WTC11 (cell line): ENCODE measurements around the gene C2orf76. TPM values are rescaled to one million over a fixed set of nuclear protein-coding genes. Genes with fewer than 3 reads are reported as not detected.

ENCODE experiments used
- ATF2 ChIP-seq: sonication (generic); formaldehyde crosslinking; IDR thresholded peaks from 2 replicates; pipeline ENCODE4 v1.8.1; 2022; ENCODE audit warnings: low read depth, missing genetic modification reagents, borderline replicate concordance
- ATF6 ChIP-seq: sonication (generic); formaldehyde crosslinking; IDR thresholded peaks from 2 replicates; pipeline ENCODE4 v1.8.1; 2023; ENCODE audit warnings: mild to moderate bottlenecking, missing genetic modification reagents
- CBFB ChIP-seq: sonication (generic); formaldehyde crosslinking; IDR thresholded peaks from 2 replicates; pipeline ENCODE4 v1.8.1; 2022; ENCODE audit warnings: mild to moderate bottlenecking, low read depth, missing genetic modification reagents
- CREM ChIP-seq: sonication (generic); formaldehyde crosslinking; IDR thresholded peaks from 2 replicates; pipeline ENCODE4 v1.8.1; 2022; ENCODE audit warnings: mild to moderate bottlenecking, missing genetic modification reagents, moderate library complexity
- E2F5 ChIP-seq: sonication (generic); formaldehyde crosslinking; IDR thresholded peaks from 2 replicates; pipeline ENCODE4 v1.8.1; 2022; ENCODE audit warnings: mild to moderate bottlenecking, moderate library complexity, missing genetic modification reagents
- ELF4 ChIP-seq: sonication (generic); formaldehyde crosslinking; IDR thresholded peaks from 2 replicates; pipeline ENCODE4 v1.8.1; 2022; ENCODE audit warnings: low read depth, mild to moderate bottlenecking, moderate library complexity, missing genetic modification reagents
- FOXP4 ChIP-seq: sonication (generic); formaldehyde crosslinking; IDR thresholded peaks from 2 replicates; pipeline ENCODE4 v1.8.0; 2022; ENCODE audit warnings: mild to moderate bottlenecking, missing genetic modification reagents
- GTF2I ChIP-seq: fragments of 250-450 bp; sonication (Bioruptor Pico); conservative IDR thresholded peaks from 2 replicates; pipeline ENCODE4 v1.4.0; 2021; ENCODE audit warnings: mild to moderate bottlenecking
- IRF2 ChIP-seq: sonication (generic); formaldehyde crosslinking; IDR thresholded peaks from 2 replicates; pipeline ENCODE4 v1.8.0; 2022; ENCODE audit warnings: low read depth, missing genetic modification reagents, borderline replicate concordance
- JAZF1 ChIP-seq: fragments of 250-450 bp; sonication (Bioruptor Pico); IDR thresholded peaks from 2 replicates; pipeline ENCODE4 v1.9.0; 2021; ENCODE audit warnings: moderate library complexity, mild to moderate bottlenecking, inconsistent platforms
- NFYB ChIP-seq: sonication (generic); formaldehyde crosslinking; conservative IDR thresholded peaks from 2 replicates; pipeline ENCODE4 v1.8.0; 2022; ENCODE audit warnings: low read depth, missing genetic modification reagents
- RELA ChIP-seq: sonication (generic); formaldehyde crosslinking; IDR thresholded peaks from 2 replicates; pipeline ENCODE4 v1.8.1; 2022; ENCODE audit warnings: missing genetic modification reagents, mild to moderate bottlenecking, borderline replicate concordance
- SMAD3 ChIP-seq: sonication (generic); formaldehyde crosslinking; IDR thresholded peaks from 2 replicates; pipeline ENCODE4 v1.8.0; 2022; ENCODE audit warnings: missing genetic modification reagents, mild to moderate bottlenecking, borderline replicate concordance
- SOX15 ChIP-seq: fragments of 250-450 bp; sonication (Bioruptor Pico); IDR thresholded peaks from 2 replicates; pipeline ENCODE4 v1.9.0; 2021; ENCODE audit warnings: mild to moderate bottlenecking
- TEAD1 ChIP-seq: sonication (generic); formaldehyde crosslinking; IDR thresholded peaks from 2 replicates; pipeline ENCODE4 v1.8.0; 2022; ENCODE audit warnings: mild to moderate bottlenecking, missing genetic modification reagents
- ZNF219 ChIP-seq: sonication (generic); formaldehyde crosslinking; IDR thresholded peaks from 2 replicates; pipeline ENCODE4 v1.8.0; 2023; ENCODE audit warnings: missing genetic modification reagents, mild to moderate bottlenecking, borderline replicate concordance
- ZNF263 ChIP-seq: sonication (generic); formaldehyde crosslinking; IDR thresholded peaks from 2 replicates; pipeline ENCODE4 v1.8.1; 2022; ENCODE audit warnings: low read depth, mild to moderate bottlenecking, moderate library complexity, missing genetic modification reagents
- ZNF425 ChIP-seq: fragments of 250-450 bp; sonication (Bioruptor Pico); conservative IDR thresholded peaks from 2 replicates; pipeline ENCODE4 v1.9.0; 2021; ENCODE audit warnings: mild to moderate bottlenecking
- ZNF532 ChIP-seq: fragments of 250-450 bp; sonication (Bioruptor Pico); IDR thresholded peaks from 2 replicates; pipeline ENCODE4 v1.9.0; 2021; ENCODE audit warnings: mild to moderate bottlenecking, borderline replicate concordance
- total RNA-seq: library from RNA; stranded (reverse); gene quantifications from 3 replicates; pipeline ENCODE4 v1.2.3, GENCODE V29; 2021
- TF ChIP-seq, protein P1 (sequence below): fragments of 250-450 bp; sonication (Bioruptor Pico); IDR thresholded peaks from 2 replicates; pipeline ENCODE4 v2.1.2; 2022; ENCODE audit warnings: mild to moderate bottlenecking, moderate library complexity
- TF ChIP-seq, protein P2 (sequence below): sonication (generic); formaldehyde crosslinking; IDR thresholded peaks from 2 replicates; pipeline ENCODE4 v1.8.0; 2022; ENCODE audit warnings: mild to moderate bottlenecking, missing genetic modification reagents

Gene C2orf76
- total RNA-seq, 1 experiment from 2014 or later: 4.4 TPM

DNA sequence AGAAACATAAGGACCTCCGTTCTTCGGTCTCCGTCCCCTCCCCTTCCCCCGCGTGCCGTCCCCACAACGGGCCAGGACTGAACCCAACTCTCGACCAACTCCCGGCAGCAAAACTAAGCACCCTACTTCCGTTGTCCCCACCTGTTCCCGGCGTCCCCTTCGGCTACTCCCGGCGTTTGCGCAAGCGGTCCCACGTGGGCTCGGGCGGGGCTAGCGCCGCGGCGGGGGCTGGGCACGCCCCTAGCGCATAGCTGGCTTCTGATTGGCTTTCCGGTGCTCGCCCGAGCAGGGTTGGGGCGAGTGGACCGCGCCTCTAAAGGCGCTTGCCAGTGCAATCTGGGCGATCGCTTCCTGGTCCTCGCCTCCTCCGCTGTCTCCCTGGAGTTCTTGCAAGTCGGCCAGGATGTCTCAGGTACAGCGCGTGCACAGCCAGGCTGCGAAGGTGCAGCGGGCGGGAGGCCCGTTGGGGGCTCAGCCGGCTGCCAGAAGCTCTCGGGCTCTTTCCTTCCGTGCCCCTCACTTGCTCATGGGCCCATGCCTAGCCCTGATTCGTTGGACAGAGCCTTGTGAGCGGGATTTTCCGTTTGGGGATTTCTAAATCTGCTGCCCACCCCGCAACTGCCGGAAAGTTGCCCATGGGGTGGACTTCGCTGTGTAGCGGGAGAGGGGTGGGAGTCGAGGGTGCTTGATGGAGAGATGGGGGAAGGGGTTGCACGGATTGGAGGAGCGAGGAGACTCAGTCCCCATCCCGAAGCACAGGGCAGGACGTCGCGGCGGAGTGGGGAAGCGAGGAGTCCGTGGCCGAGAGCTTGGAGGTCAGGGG is at the start of gene C2orf76, which contains the start of gene DBI (continued):
- TF ChIP-seq FOXP4 (CRISPR knock-in tag): peak; percentile 86
- TF ChIP-seq ATF6 (CRISPR knock-in tag): no peak
- TF ChIP-seq TEAD1 (CRISPR knock-in tag): peak; percentile 69; the same call in 1 of the 2 replicates
- TF ChIP-seq ZNF263 (CRISPR knock-in tag): no peak
- TF ChIP-seq SOX15 (CRISPR knock-in tag): no peak
- no peak for TF ChIP-seq ATF2 (CRISPR knock-in tag)
- peak; percentile 20; the same call in 1 of the 2 replicates for TF ChIP-seq RELA (CRISPR knock-in tag)
- peak; percentile 22; the same call in 1 of the 2 replicates for TF ChIP-seq CBFB (CRISPR knock-in tag)
- no peak for TF ChIP-seq GTF2I
- TF ChIP-seq, protein P1, sequence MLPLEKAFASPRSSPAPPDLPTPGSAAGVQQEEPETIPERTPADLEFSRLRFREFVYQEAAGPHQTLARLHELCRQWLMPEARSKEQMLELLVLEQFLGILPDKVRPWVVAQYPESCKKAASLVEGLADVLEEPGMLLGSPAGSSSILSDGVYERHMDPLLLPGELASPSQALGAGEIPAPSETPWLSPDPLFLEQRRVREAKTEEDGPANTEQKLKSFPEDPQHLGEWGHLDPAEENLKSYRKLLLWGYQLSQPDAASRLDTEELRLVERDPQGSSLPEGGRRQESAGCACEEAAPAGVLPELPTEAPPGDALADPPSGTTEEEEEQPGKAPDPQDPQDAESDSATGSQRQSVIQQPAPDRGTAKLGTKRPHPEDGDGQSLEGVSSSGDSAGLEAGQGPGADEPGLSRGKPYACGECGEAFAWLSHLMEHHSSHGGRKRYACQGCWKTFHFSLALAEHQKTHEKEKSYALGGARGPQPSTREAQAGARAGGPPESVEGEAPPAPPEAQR (CRISPR knock-in tag): no peak
- 0 out of 2 replicates have a peak, but pooled peaks have one; percentile 36 for TF ChIP-seq NFYB (CRISPR knock-in tag)
- TF ChIP-seq ZNF532 (CRISPR knock-in tag): no peak
- TF ChIP-seq ZNF425 (CRISPR knock-in tag): no peak
- TF ChIP-seq IRF2 (CRISPR knock-in tag): no peak
- TF ChIP-seq ELF4 (CRISPR knock-in tag): no peak
- TF ChIP-seq SMAD3 (CRISPR knock-in tag): peak; percentile 17; the same call in 1 of the 2 replicates
- peak; percentile 88 for TF ChIP-seq E2F5 (CRISPR knock-in tag)
- peak; percentile 41; the same call in 1 of the 2 replicates for TF ChIP-seq CREM
- TF ChIP-seq ZNF219: no peak
- TF ChIP-seq, protein P2, sequence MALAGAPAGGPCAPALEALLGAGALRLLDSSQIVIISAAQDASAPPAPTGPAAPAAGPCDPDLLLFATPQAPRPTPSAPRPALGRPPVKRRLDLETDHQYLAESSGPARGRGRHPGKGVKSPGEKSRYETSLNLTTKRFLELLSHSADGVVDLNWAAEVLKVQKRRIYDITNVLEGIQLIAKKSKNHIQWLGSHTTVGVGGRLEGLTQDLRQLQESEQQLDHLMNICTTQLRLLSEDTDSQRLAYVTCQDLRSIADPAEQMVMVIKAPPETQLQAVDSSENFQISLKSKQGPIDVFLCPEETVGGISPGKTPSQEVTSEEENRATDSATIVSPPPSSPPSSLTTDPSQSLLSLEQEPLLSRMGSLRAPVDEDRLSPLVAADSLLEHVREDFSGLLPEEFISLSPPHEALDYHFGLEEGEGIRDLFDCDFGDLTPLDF (CRISPR knock-in tag): no peak
- TF ChIP-seq JAZF1 (CRISPR knock-in tag): no peak
